ENCODE results near the gene TTC9. TPM values are rescaled to one million over a fixed set of nuclear protein-coding genes. Genes with fewer than 3 reads are reported as not detected.
A peak's percentile ranks its signal among the peaks of the same experiment; 100 is the strongest.

TTC9 gene
- total and polyA plus RNA-seq, 7 experiments from 2014 or later, result 10.1 to 35.5 (median 14.0) TPM

DNA sequence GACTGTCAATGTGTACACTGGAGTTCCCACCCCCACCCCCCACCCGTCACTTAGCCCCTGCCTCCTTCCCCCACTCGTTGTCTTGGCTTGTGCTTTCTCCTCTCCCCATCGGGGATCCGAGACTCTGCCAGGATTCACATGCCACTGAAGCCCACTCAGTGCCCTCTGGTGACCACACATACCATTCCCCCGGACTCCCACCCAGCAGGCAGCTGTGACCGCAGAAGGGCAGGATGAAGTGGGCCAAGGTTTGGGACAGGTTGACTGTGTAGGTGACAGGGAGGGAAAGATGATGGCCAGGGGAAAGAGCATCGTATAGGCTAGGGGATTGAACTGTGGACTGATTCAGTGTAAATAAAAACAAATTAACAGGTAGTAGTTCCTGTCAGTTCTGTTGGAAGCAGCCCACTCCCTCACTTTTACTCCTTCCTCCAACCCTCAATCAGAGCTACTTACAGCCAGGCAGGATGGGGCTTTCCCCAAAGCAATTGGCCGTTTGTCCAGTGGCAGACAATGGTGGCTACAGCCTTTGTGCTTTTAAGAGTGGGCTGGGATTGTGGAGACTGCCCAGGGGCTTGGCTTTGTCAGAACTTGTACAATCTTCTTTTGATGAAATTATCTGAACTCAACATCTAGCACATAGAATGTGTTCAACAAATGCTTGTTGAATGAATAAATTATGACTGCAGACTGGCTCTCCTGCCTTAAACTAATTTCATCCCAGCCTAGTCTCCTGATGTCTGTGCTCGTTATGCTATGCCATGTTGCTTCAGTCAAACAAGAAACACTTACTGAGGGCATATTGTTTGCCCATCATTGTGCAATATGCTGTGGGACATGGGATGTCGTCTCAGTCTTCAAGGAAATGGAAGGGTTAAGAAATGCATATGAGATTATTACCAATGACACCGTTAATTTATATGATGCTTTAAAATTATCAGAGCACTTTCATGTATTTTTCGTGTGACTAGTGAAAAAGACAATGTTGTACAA lies 30.2 kb downstream of the TTC9 start:
- no peak overlapping the region for H3K4me3 ChIP-seq (ENCODE audit: low read length)
- H3K4me1 ChIP-seq (ENCODE audit: control insufficient read depth in 2 of 2, insufficient read depth in 2 of 2, low read length in 2 of 2), result peaks cover 0 to 7% of the 10 kb centered on the region in 2 donors
- no peak overlapping the region for H3K27ac ChIP-seq (ENCODE audit: low read depth, low read length)
- ChIA-PET CTCF (no interaction called here), POLR2A (interaction anchor here (1.7 kb wide), 1 partner anchor 10 kb away, joined by 6 read pairs; no protein-coding TSS in a partner anchor)
- ATAC-seq (no peak), DNase-seq (no peak)
- Mint-ChIP-seq H3K4me1 (peaks cover 3 to 30% (median 20%) of the 10 kb centered on the region in 7 donors), H3K4me3 (no peak overlapping the region), H3K9me3 (no peaks in the 10 kb centered on the region), H3K27ac (peak overlapping the region in 6 of 9 donors; percentile 21 to 51 (median 31)), H3K27me3 (no peaks in the 10 kb centered on the region), H3K36me3 (peaks cover 15 to 54% (median 27%) of the 10 kb centered on the region in 5 donors)
- intact Hi-C loops (cut with micrococcal nuclease), result no loop called here
- no peaks in the 10 kb centered on the region for H3K9me3 ChIP-seq (ENCODE audit: control insufficient read depth in 2 of 3, low read length in 3 of 3)
- H3K27me3 ChIP-seq (ENCODE audit: control insufficient read depth in 2 of 2, insufficient read depth in 2 of 2, low read length in 2 of 2), result no peaks in the 10 kb centered on the region
- H3K36me3 ChIP-seq (ENCODE audit: control insufficient read depth in 2 of 3, insufficient read depth in 3 of 3, low read length in 3 of 3), result peaks cover 0 to 69% (median 8%) of the 10 kb centered on the region in 3 experiments

GRCh38 chr14:70677341-70677740 lies 35.6 kb downstream of the TTC9 start:
- H3K27me3 ChIP-seq (ENCODE audit: control insufficient read depth in 2 of 2, insufficient read depth in 2 of 2, low read length in 2 of 2), result no peaks in the 10 kb centered on the region
- intact Hi-C loops (cut with micrococcal nuclease), result loop anchor here in 1 of 2 donors (5.0 kb wide), 1 partner anchor 35 kb away; the partner anchor contains the start of gene TTC9
- ChIA-PET POLR2A (no interaction called here), CTCF (interaction anchor here (0.9 kb wide), 1 partner anchor 141 kb away, joined by 3 read pairs; no protein-coding TSS in a partner anchor)
- H3K36me3 ChIP-seq (ENCODE audit: control insufficient read depth in 2 of 3, insufficient read depth in 3 of 3, low read length in 3 of 3), result peaks cover 0 to 22% (median 0%) of the 10 kb centered on the region in 3 experiments
- peaks cover 9 to 34% (median 13%) of the 10 kb centered on the region in 5 donors for H3K36me3 Mint-ChIP-seq
- ATAC-seq, result no peak
- no peak for DNase-seq
- peaks cover 0 to 18% (median 4%) of the 10 kb centered on the region in 7 donors for H3K4me1 Mint-ChIP-seq
- no peak overlapping the region for H3K27ac ChIP-seq (ENCODE audit: low read depth, low read length)
- H3K4me1 ChIP-seq (ENCODE audit: control insufficient read depth in 2 of 2, insufficient read depth in 2 of 2, low read length in 2 of 2), result no peaks in the 10 kb centered on the region
- no peak overlapping the region for H3K4me3 ChIP-seq (ENCODE audit: low read length)
- H3K27me3 Mint-ChIP-seq, result no peaks in the 10 kb centered on the region
- H3K27ac Mint-ChIP-seq, result peak overlapping the region in 3 of 9 donors; percentile 6 to 57 (median 20)
- H3K9me3 ChIP-seq (ENCODE audit: control insufficient read depth in 2 of 3, low read length in 3 of 3), result no peaks in the 10 kb centered on the region
- H3K4me3 Mint-ChIP-seq, result no peak overlapping the region
- H3K9me3 Mint-ChIP-seq, result no peaks in the 10 kb centered on the region

DNA sequence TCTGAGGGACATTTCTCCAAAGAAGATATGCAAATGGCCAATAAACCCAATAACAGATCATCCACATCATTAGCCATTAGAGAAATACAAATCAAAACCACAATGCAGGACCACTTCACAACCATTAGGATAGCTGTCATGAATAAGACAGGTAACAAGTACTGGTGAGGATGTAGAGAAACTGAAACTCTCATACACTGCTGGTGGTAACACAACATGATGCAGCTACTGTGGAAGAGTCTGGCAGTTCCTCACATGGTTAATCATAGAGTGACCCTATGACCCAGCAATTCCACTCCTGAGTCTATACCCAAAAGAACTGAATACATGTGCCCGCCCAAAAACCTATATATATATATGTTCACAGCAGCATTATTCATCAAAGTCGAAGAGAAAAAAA lies 39.0 kb downstream of the TTC9 start:
- intact Hi-C loops (cut with micrococcal nuclease), result no loop called here
- POLR2A ChIA-PET, result interaction anchor here (0.7 kb wide), 1 partner anchor 31 kb away, joined by 3 read pairs; no protein-coding TSS in a partner anchor
- no peak for DNase-seq
- H3K4me3 ChIP-seq (ENCODE audit: low read length), result no peak overlapping the region
- H3K4me3 Mint-ChIP-seq, result no peak overlapping the region
- CTCF ChIA-PET, result interaction anchor here (0.6 kb wide), 1 partner anchor 17 kb away, joined by 3 read pairs; no protein-coding TSS in a partner anchor
- no peaks in the 10 kb centered on the region for H3K9me3 Mint-ChIP-seq
- no peak for ATAC-seq
- H3K27ac ChIP-seq (ENCODE audit: low read depth, low read length), result no peak overlapping the region
- no peaks in the 10 kb centered on the region for H3K27me3 ChIP-seq (ENCODE audit: control insufficient read depth in 2 of 2, insufficient read depth in 2 of 2, low read length in 2 of 2)
- H3K36me3 Mint-ChIP-seq, result peaks cover 3 to 22% (median 8%) of the 10 kb centered on the region in 5 donors
- no peaks in the 10 kb centered on the region for H3K36me3 ChIP-seq (ENCODE audit: control insufficient read depth in 2 of 3, insufficient read depth in 3 of 3, low read length in 3 of 3)
- peaks cover 0 to 11% (median 0%) of the 10 kb centered on the region in 7 donors for H3K4me1 Mint-ChIP-seq
- H3K9me3 ChIP-seq (ENCODE audit: control insufficient read depth in 2 of 3, low read length in 3 of 3), result no peaks in the 10 kb centered on the region
- H3K4me1 ChIP-seq (ENCODE audit: control insufficient read depth in 2 of 2, insufficient read depth in 2 of 2, low read length in 2 of 2), result no peaks in the 10 kb centered on the region
- H3K27ac Mint-ChIP-seq, result no peak overlapping the region
- H3K27me3 Mint-ChIP-seq, result no peaks in the 10 kb centered on the region

- H3K4me1 Mint-ChIP-seq, result peaks cover 0 to 4% (median 0%) of the 10 kb centered on the region in 7 donors
- Histone ChIP-seq H3K27me3 (ENCODE audit: control insufficient read depth in 2 of 2, insufficient read depth in 2 of 2, low read length in 2 of 2) (no peaks in the 10 kb centered on the region), H3K4me1 (ENCODE audit: control insufficient read depth in 2 of 2, insufficient read depth in 2 of 2, low read length in 2 of 2) (no peaks in the 10 kb centered on the region), H3K27ac (ENCODE audit: low read depth, low read length) (no peak overlapping the region), H3K36me3 (ENCODE audit: control insufficient read depth in 2 of 3, insufficient read depth in 3 of 3, low read length in 3 of 3) (no peaks in the 10 kb centered on the region), H3K9me3 (ENCODE audit: control insufficient read depth in 2 of 3, low read length in 3 of 3) (no peaks in the 10 kb centered on the region), H3K4me3 (ENCODE audit: low read length) (no peak overlapping the region)
- POLR2A ChIA-PET, result interaction anchor here (0.6 kb wide), 1 partner anchor 1623 kb away, joined by 4 read pairs; no protein-coding TSS in a partner anchor
- intact Hi-C loops (cut with micrococcal nuclease), result no loop called here
- no peak for DNase-seq
- no peak overlapping the region for H3K4me3 Mint-ChIP-seq
- peaks cover 0 to 30% (median 5%) of the 10 kb centered on the region in 5 donors for H3K36me3 Mint-ChIP-seq
- no peaks in the 10 kb centered on the region for H3K27me3 Mint-ChIP-seq
- ATAC-seq, result no peak
- no peak overlapping the region for H3K27ac Mint-ChIP-seq
- CTCF ChIA-PET, result interaction anchor here (0.6 kb wide), 1 partner anchor 23 kb away, joined by 3 read pairs; no protein-coding TSS in a partner anchor
- H3K9me3 Mint-ChIP-seq, result no peaks in the 10 kb centered on the region
Observed at GRCh38 chr14:70683983-70684382, 42.3 kb downstream of the TTC9 start.

DNA sequence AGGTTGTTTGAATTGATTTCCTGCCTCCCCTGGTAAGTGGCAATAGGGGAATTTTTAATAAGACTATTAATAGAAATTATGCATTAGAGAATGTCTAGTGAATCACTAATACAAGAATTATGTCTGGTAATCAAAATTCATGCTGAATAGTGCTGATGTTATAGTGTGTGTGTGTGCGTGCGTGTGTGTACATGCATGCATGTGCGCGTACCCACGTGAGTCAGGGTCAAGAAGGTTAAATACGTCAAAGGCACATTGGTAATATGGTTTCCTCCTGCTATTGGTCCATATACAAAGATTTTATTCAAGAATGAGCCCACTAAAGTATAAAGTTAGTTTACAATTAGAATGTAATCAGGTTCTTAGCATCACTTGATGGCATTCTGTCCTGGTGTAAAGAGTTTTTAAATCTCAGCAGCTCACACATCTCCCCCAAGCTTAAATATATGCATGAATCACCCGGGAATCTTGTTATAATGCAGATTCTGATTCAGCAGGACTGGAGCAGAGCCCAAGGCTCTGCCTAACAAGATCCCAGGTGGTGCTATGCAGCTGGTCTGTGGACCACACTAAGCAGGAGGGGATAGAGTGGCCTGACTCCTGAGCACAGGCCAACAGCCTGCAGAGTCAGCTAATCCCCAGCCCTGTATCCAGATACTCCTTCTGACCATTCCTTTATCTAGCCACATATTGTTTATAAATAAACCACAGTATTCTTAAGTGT lies 43.9 kb downstream of the TTC9 start:
- Histone ChIP-seq H3K27ac (ENCODE audit: low read depth, low read length) (no peak overlapping the region), H3K36me3 (ENCODE audit: control insufficient read depth in 2 of 3, insufficient read depth in 3 of 3, low read length in 3 of 3) (no peaks in the 10 kb centered on the region), H3K4me1 (ENCODE audit: control insufficient read depth in 2 of 2, insufficient read depth in 2 of 2, low read length in 2 of 2) (no peaks in the 10 kb centered on the region), H3K4me3 (ENCODE audit: low read length) (no peak overlapping the region), H3K27me3 (ENCODE audit: control insufficient read depth in 2 of 2, insufficient read depth in 2 of 2, low read length in 2 of 2) (no peaks in the 10 kb centered on the region), H3K9me3 (ENCODE audit: control insufficient read depth in 2 of 3, low read length in 3 of 3) (no peaks in the 10 kb centered on the region)
- Mint-ChIP-seq H3K9me3 (no peaks in the 10 kb centered on the region), H3K36me3 (peaks cover 0 to 35% (median 5%) of the 10 kb centered on the region in 5 donors), H3K4me3 (no peak overlapping the region), H3K27ac (no peak overlapping the region), H3K27me3 (no peaks in the 10 kb centered on the region), H3K4me1 (peaks cover 0 to 4% (median 0%) of the 10 kb centered on the region in 7 donors)
- intact Hi-C loops (cut with micrococcal nuclease), result no loop called here
- DNase-seq (no peak), ATAC-seq (no peak)
- ChIA-PET CTCF (no interaction called here), POLR2A (no interaction called here)

DNA sequence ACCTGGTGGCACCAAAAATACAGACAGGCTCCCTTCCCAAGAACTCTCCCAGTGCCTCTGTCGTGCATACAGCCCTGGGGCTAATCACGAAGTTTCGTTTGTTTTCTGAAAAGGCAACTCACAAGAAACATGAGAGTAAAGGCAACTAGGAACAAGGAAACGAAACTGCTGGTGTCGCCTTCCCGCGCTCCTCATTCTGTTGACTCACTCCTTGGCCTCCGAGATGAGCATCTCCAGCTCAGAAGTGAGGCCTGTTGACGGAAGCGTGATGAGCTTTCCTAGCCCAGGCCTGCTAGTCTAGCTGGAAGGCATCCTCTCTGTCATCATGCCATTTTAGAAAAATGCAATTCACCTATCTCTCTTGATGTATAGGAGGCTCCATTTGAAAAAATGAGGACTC lies 50.5 kb downstream of the TTC9 start:
- Mint-ChIP-seq H3K4me1 (no peaks in the 10 kb centered on the region), H3K27ac (no peak overlapping the region), H3K27me3 (no peaks in the 10 kb centered on the region), H3K4me3 (no peak overlapping the region), H3K36me3 (peaks cover 0 to 15% (median 1%) of the 10 kb centered on the region in 5 donors), H3K9me3 (no peaks in the 10 kb centered on the region)
- Histone ChIP-seq H3K4me3 (ENCODE audit: low read length) (no peak overlapping the region), H3K4me1 (ENCODE audit: control insufficient read depth in 2 of 2, insufficient read depth in 2 of 2, low read length in 2 of 2) (no peaks in the 10 kb centered on the region), H3K27ac (ENCODE audit: low read depth, low read length) (no peak overlapping the region), H3K36me3 (ENCODE audit: control insufficient read depth in 2 of 3, insufficient read depth in 3 of 3, low read length in 3 of 3) (no peaks in the 10 kb centered on the region), H3K27me3 (ENCODE audit: control insufficient read depth in 2 of 2, insufficient read depth in 2 of 2, low read length in 2 of 2) (no peaks in the 10 kb centered on the region), H3K9me3 (ENCODE audit: control insufficient read depth in 2 of 3, low read length in 3 of 3) (no peaks in the 10 kb centered on the region)
- intact Hi-C loops (cut with micrococcal nuclease), result no loop called here
- ATAC-seq, result peak; percentile 66
- DNase-seq, result no peak
- POLR2A ChIA-PET, result interaction anchor here (0.7 kb wide), 1 partner anchor 33 kb away, joined by 3 read pairs; no protein-coding TSS in a partner anchor
- CTCF ChIA-PET, result interaction anchor here (1.0 kb wide), 1 partner anchor 22 kb away, joined by 4 read pairs; no protein-coding TSS in a partner anchor

Measured in naive thymus-derived CD4-positive, alpha-beta T cell (primary cell).